Transverse colon (tissue), 4 donors: ENCODE results near the gene PI4K2A. TPM values are rescaled to one million over a fixed set of nuclear protein-coding genes. Genes with fewer than 3 reads are reported as not detected.
"Not testable (repeated sequence)": the region's sequence is repeated elsewhere in the genome, so short reads cannot be mapped to it uniquely, and the experiment has no call there.

Source experiments
- DNase-seq: peaks from one replicate; pipeline ENCODE4 v3.0.0-alpha.2; 2019
- H3K27ac ChIP-seq, 4 donors: fragments of 200-600 bp; sonication (generic); 2 replicates each; pipeline ENCODE4 v1.5.1; 2016 to 2018; ENCODE audit warnings: inconsistent platforms in 4 of 4
- H3K27me3 ChIP-seq: fragments of 200-600 bp; sonication (generic); 2 replicates; pipeline ENCODE4 v1.5.1; 2017; ENCODE audit warnings: inconsistent platforms
- H3K36me3 ChIP-seq, 4 donors: fragments of 200-600 bp; sonication (generic); 2 replicates each; pipeline ENCODE4 v1.5.1; 2017 to 2019; ENCODE audit warnings: inconsistent platforms in 4 of 4
- H3K4me1 ChIP-seq, 4 donors: fragments of 200-600 bp; sonication (generic); 2 replicates each; pipeline ENCODE4 v1.5.1; 2017 to 2020; ENCODE audit warnings: inconsistent platforms in 4 of 4
- H3K4me3 ChIP-seq, 4 donors: fragments of 200-600 bp; sonication (generic); 1 replicate in 1 of 4; 2 replicates in 3 of 4; pipeline versions ENCODE4 v1.5.1 to v1.6.1; 2017 to 2019; ENCODE audit warnings: inconsistent platforms in 4 of 4
- H3K9me3 ChIP-seq, 2 donors: fragments of 200-600 bp; sonication (generic); 2 replicates each; pipeline ENCODE4 v1.5.1; 2017 to 2019; ENCODE audit warnings: inconsistent platforms in 2 of 2
- CTCF ChIP-seq, 5 experiments: fragments of 200-600 bp in 3 of 5; fragments of 450-650 bp in 2 of 5; sonication (generic) in 3 of 5; IDR thresholded peaks; 1 replicate in 2 of 5; 2 replicates in 3 of 5; pipeline ENCODE4 v1.5.1; 2016 to 2017; ENCODE audit warnings: antibody characterized with exemption in 5 of 5, inconsistent platforms in 3 of 5, mild to moderate bottlenecking in 2 of 5, moderate library complexity in 1 of 5
- EP300 ChIP-seq: sonication (generic); formaldehyde crosslinking; IDR thresholded peaks from one replicate; pipeline ENCODE4 v1.6.1; 2017; ENCODE audit warnings: antibody characterized with exemption, low read depth
- POLR2A ChIP-seq: fragments of 450-650 bp; IDR thresholded peaks from one replicate; pipeline ENCODE4 v1.6.1; 2016; ENCODE audit warnings: antibody characterized with exemption, mild to moderate bottlenecking, moderate library complexity
- POLR2AphosphoS5 ChIP-seq, 3 donors: sonication (generic); formaldehyde crosslinking; IDR thresholded peaks; one replicate each; pipeline ENCODE4 v1.6.1; 2016; ENCODE audit warnings: antibody characterized with exemption in 3 of 3
- WGBS, 2 donors: methylation state at CpG; one replicate each; pipeline ENCODE4 v1.1.5; 2018; ENCODE audit warnings: low coverage in 1 of 2; 5-methylcytosine and 5-hydroxymethylcytosine counted together
- in situ Hi-C, 4 donors: fragments of 200-750 bp; cut with MboI; loops; one replicate each; pipeline versions ENCODE4 v1.15.0 to v1.15.1; 2017; ENCODE audit warnings: low sequenced_read_pairs in 3 of 4, low pct_ligation_motif_present in 1 of 4, low pct_unique_long_range_greater_than_20kb in 1 of 4
- intact Hi-C: fragments of 100-400 bp; cut with DNase I; formaldehyde crosslinking; loops from one replicate; pipeline ENCODE4 v1.15.1; 2023; ENCODE audit warnings: low total_unique reads
- total RNA-seq, 4 donors: library from RNA; depleted of rRNA; stranded (reverse); fragments of >200 nt; gene quantifications; one replicate each; pipeline ENCODE4 v1.1.0, GENCODE V29; 2016

The PI4K2A gene
- total RNA-seq, 4 donors from 2014 or later: 7.6 to 19.1 (median 11.3) TPM

GRCh38 chr10:97640868-97641811 is 669 bp downstream of the PI4K2A start:
- Histone ChIP-seq H3K9me3 (no peaks in the 10 kb centered on the region), H3K27me3 (no peaks in the 10 kb centered on the region), H3K27ac (peak overlapping the region; percentile 86 to 93 (median 90)), H3K36me3 (peaks cover 0 to 8% (median 0%) of the 10 kb centered on the region in 4 donors), H3K4me1 (peaks cover 2 to 21% (median 15%) of the 10 kb centered on the region in 4 donors), H3K4me3 (peak overlapping the region; percentile 62 to 91 (median 86))
- 0% methylated on average over 1 to 42 of the region's 67 CpGs for WGBS, 2 donors
- DNase-seq: peak; percentile 31
- in situ Hi-C loops: no loop called here
- TF ChIP-seq EP300 (no peak), POLR2A (no peak), POLR2AphosphoS5 (IDR thresholded peaks at IDR 0.05) (no peak), CTCF (IDR thresholded peaks at IDR 0.05) (no peak)
- intact Hi-C loops: no loop called here

GRCh38 chr10:97642471-97643159 is 2.1 kb downstream of the PI4K2A start:
- H3K9me3 ChIP-seq, DNase-seq, H3K36me3 ChIP-seq, H3K4me3 ChIP-seq, H3K27me3 ChIP-seq, in situ Hi-C loops, intact Hi-C loops: not testable (repeated sequence)
- 95 to 100% methylated on average over 3 to 13 of the region's 13 CpGs for WGBS, 2 donors
- H3K27ac ChIP-seq: peak overlapping the region in 1 of 4 donors; percentile 91
- peaks cover 2 to 21% (median 15%) of the 10 kb centered on the region in 4 donors for H3K4me1 ChIP-seq

- 93 to 96% methylated on average over 2 to 4 of the region's 4 CpGs for WGBS, 2 donors
- H3K36me3 ChIP-seq: peaks cover 0 to 8% (median 0%) of the 10 kb centered on the region in 4 donors
- H3K4me3 ChIP-seq: no peak overlapping the region
- in situ Hi-C loops: no loop called here
- no peaks in the 10 kb centered on the region for H3K9me3 ChIP-seq
- intact Hi-C loops: no loop called here
- TF ChIP-seq EP300 (no peak), POLR2AphosphoS5 (IDR thresholded peaks at IDR 0.05) (no peak)
- peaks cover 2 to 25% (median 15%) of the 10 kb centered on the region in 4 donors for H3K4me1 ChIP-seq
- H3K27me3 ChIP-seq: no peaks in the 10 kb centered on the region
- H3K27ac ChIP-seq: no peak overlapping the region
- DNase-seq: no peak
These were observed 3.0 kb downstream of the PI4K2A start for GRCh38 chr10:97643441-97643985.

- peaks cover 5 to 29% (median 18%) of the 10 kb centered on the region in 4 donors for H3K4me1 ChIP-seq
- WGBS, 2 donors: 85 to 92% methylated on average over 4 of the region's 4 CpGs
- intact Hi-C loops: no loop called here
These were observed 4.5 kb downstream of the PI4K2A start for GRCh38 chr10:97644936-97645335.

More at GRCh38 chr10:97644936-97645335, 4.5 kb downstream of the PI4K2A start:
- Histone ChIP-seq H3K9me3 (no peaks in the 10 kb centered on the region), H3K27ac (no peak overlapping the region), H3K27me3 (no peaks in the 10 kb centered on the region), H3K4me3 (no peak overlapping the region), H3K36me3 (peaks cover 0 to 8% (median 0%) of the 10 kb centered on the region in 4 donors)
- in situ Hi-C loops: no loop called here
- DNase-seq: no peak
- TF ChIP-seq EP300 (no peak), CTCF (IDR thresholded peaks at IDR 0.05) (no peak), POLR2A (no peak), POLR2AphosphoS5 (IDR thresholded peaks at IDR 0.05) (no peak)
